ENCODE measurements around the gene SLC37A3.

GRCh38 chr7:140294454-140294853, 103.9 kb downstream of the SLC37A3 start:
- no peak for TF ChIP-seq YY1 (IDR thresholded peaks at IDR 0.05; ENCODE audit: insufficient read depth, insufficient read length)
- no peak for TF ChIP-seq SUZ12 (IDR thresholded peaks at IDR 0.05; ENCODE audit: extremely low read depth, insufficient read depth, insufficient read length)
